ENCODE results near the gene MAP4K2. TPM values are rescaled to one million over a fixed set of nuclear protein-coding genes. Genes with fewer than 3 reads are reported as not detected.
A peak's percentile ranks its signal among the peaks of the same experiment; 100 is the strongest.
"Not testable (repeated sequence)": the region's sequence is repeated elsewhere in the genome, so short reads cannot be mapped to it uniquely, and the experiment has no call there.

The MAP4K2 gene
- total RNA-seq, 4 donors from 2014 or later: 13.6 to 20.4 (median 15.3) TPM

DNA sequence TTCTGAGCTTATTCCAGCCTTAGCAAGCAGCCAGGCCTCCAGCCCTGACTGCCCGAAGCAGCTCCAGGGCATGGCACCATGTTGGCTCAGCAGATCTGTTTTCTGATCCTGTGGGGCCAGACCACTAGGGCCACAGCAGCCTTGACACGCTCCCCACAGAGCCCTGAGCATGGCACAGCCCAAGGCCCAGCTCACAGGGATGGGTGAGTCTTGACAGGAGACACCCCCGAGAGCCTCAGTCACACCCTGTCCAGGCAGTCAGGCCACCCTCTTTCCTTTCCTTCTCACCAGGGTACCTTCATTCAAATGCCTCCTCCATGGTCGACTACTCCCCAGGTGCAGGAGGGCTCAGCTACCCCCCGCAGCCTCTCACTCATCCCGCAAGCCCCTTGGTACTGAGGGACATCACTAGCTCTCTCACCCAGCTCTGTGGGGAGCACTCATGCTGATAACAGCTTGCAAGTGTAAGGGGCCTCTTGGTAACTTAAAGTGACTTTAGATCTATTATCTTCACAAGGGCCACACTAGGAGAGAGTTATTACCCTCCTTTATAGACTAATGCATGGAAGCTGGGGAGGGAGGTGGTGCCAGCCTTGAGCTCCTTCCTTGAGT lies 45.3 kb upstream of the MAP4K2 start:
- Histone ChIP-seq H3K4me3 (no peak overlapping the region), H3K27ac (no peak overlapping the region), H3K9me3 (no peaks in the 10 kb centered on the region), H3K27me3 (no peaks in the 10 kb centered on the region), H3K36me3 (peaks cover 2% of the 10 kb centered on the region), H3K4me1 (peaks cover 65% of the 10 kb centered on the region)
- no peak for DNase-seq (ENCODE audit: low spot score in 2 of 2)
- 67% methylated on average over 4 of the region's 6 CpGs for WGBS
- no peak for TF ChIP-seq POLR2AphosphoS5 (IDR thresholded peaks at IDR 0.05)

DNA sequence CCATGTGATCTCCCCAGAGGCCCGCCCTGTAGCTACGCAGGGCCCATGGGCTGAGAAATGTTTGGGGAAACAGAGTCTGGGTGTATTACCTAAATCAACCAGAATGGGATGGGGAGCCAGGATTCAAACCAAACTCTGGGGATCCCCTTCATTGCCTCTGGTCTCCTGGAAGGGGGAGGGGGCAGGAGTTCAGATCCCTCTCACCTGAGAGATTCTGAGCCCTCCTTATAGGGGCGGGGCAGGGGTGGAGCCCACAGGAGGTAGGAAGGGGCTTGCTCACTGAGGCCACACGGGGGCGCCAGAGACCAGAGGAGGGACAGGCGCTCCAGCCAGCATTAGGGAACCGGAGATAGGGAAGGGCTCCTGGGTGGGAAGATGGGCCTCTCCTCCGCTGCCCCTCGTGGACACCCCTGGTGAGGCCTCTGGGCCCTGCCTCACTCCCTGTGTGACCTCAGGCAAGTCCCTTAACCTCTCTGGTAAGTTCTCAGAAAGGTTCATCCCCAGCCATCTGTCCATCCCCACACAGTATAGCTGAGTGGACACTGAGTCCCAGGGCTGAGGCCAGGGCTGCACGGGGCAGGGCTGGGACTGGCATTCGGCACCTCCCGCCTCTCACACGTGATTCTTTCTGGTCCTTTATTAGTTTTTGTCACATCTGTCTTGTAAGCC lies 44.1 kb upstream of the MAP4K2 start:
- no peaks in the 10 kb centered on the region for H3K36me3 ChIP-seq
- 29% methylated on average over 9 of the region's 13 CpGs for WGBS
- no peaks in the 10 kb centered on the region for H3K27me3 ChIP-seq
- peak; percentile 96 to 97 for DNase-seq (ENCODE audit: low spot score in 2 of 2)
- no peak overlapping the region for H3K4me3 ChIP-seq
- peaks cover 61% of the 10 kb centered on the region for H3K4me1 ChIP-seq
- TF ChIP-seq POLR2A (IDR thresholded peaks at IDR 0.05): no peak
- TF ChIP-seq, protein P1, sequence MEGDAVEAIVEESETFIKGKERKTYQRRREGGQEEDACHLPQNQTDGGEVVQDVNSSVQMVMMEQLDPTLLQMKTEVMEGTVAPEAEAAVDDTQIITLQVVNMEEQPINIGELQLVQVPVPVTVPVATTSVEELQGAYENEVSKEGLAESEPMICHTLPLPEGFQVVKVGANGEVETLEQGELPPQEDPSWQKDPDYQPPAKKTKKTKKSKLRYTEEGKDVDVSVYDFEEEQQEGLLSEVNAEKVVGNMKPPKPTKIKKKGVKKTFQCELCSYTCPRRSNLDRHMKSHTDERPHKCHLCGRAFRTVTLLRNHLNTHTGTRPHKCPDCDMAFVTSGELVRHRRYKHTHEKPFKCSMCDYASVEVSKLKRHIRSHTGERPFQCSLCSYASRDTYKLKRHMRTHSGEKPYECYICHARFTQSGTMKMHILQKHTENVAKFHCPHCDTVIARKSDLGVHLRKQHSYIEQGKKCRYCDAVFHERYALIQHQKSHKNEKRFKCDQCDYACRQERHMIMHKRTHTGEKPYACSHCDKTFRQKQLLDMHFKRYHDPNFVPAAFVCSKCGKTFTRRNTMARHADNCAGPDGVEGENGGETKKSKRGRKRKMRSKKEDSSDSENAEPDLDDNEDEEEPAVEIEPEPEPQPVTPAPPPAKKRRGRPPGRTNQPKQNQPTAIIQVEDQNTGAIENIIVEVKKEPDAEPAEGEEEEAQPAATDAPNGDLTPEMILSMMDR (IDR thresholded peaks at IDR 0.05): peak; percentile 97
- no peaks in the 10 kb centered on the region for H3K9me3 ChIP-seq
- no peak overlapping the region for H3K27ac ChIP-seq

DNA sequence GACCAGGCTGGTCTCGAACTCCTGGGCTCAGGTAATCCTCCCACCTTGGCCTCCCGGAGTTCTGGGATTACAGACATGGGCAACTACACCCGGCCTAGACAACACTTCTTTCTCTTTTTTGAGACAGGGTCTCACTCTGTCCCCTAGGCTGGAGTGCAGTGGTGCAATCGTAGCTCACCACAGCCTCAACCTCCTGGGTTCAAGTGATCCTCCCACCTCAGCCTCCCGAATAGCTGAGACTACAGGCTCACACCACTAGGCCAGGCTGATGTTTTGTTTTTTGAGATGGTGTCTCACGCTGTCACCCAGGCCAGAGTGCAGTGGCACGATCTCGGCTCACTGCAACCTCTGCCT lies 42.7 kb upstream of the MAP4K2 start:
- not testable (repeated sequence) for H3K27ac ChIP-seq; H3K9me3 ChIP-seq; H3K27me3 ChIP-seq; H3K4me3 ChIP-seq; H3K36me3 ChIP-seq; DNase-seq (ENCODE audit: low spot score in 2 of 2)
- 91% methylated on average over 8 of the region's 8 CpGs for WGBS
- H3K4me1 ChIP-seq: peaks cover 58% of the 10 kb centered on the region

DNA sequence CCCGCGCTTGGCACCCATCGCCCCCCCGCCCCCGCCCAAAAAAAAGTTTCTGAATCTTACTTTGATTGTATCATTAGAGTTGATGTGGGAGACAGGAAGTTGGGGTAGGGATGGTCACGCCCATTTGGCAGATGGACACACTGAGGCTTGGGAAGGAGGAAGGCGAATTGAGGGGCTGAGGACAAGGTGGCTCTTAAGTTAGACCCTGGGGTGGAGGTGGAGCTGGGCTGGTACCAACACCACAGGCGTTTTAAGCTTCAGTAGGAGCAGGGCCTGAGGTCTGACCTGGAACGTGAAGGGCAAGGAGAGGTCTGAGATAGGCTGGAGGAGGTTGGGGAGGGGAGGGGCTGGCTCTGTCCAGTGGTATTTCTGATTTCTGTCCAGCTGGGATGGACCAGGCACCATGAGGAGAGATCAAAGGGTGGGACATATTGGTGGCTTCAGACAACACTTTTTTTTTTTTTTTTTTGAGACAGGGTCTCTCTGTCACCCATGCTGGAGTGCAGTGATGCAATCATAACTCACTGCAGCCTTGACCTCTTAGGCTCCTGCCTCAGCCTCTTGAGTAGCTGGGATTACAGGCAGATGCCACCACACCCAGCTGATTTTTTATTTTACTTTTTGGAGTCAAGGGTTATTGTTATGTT lies 42.2 kb upstream of the MAP4K2 start:
- WGBS: 11% methylated on average over 9 of the region's 9 CpGs
- TF ChIP-seq, protein P1 (IDR thresholded peaks at IDR 0.05): no peak
- TF ChIP-seq POLR2A (IDR thresholded peaks at IDR 0.05) (no peak), EP300 (IDR thresholded peaks at IDR 0.05) (no peak), POLR2AphosphoS5 (IDR thresholded peaks at IDR 0.05) (no peak)
- Histone ChIP-seq H3K36me3 (peaks cover 2% of the 10 kb centered on the region), H3K27me3 (no peaks in the 10 kb centered on the region), H3K9me3 (no peaks in the 10 kb centered on the region), H3K27ac (peak overlapping the region; percentile 93), H3K4me1 (peaks cover 53% of the 10 kb centered on the region), H3K4me3 (peak overlapping the region; percentile 62)
- peak in 1 of 2 donors; percentile 68 for DNase-seq (ENCODE audit: low spot score in 2 of 2)

DNA sequence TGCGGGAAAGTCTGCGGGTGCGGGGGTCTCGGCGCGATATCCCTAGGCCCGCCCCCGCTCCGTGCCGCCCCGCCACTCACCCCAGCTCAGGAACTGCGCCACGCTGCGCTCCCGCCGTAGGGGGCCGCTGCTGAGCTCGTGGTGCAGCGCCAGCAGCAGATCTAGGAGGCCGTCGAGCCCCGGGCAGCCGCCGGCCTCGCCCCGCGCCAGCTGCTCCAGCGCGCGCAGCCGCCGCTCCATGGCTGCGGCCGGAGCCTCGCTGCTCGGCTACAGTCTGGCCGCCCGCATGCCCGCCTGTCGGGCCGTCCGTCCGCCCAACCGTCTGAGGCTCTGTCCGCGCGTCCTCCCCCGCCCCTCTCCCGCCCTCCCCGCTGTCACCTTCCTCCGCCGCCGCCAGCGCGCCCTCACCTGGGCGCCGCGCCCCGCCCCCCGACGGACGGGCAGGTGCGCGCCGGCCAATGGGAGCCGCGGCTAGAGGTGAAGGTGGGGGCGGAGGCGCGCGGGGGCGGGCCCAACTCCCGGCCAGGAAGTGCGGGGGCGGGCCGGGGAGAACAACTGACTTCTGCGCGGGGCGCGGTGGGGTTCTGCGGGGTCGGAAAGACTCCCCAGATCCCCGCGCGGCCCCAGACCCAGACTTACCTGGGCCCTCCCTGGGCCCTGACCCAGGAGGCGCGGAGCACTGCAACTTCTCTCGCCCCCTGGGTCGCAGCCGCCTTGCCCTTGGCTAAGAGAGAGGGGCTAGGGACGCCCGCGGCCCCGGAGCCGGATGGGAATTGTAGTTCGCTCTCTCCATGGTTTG lies 41.5 kb upstream of the MAP4K2 start, which contains the start of gene CDC42BPG:
Gene CDC42BPG, minus strand, starts transcription at position 324 of the 799 bp plus-strand sequence. Its CDS starts 84 bp downstream, at position 240.
- peak; percentile 80 to 83 for DNase-seq (ENCODE audit: low spot score in 2 of 2)
- Histone ChIP-seq H3K4me1 (peaks cover 45% of the 10 kb centered on the region), H3K36me3 (peaks cover 9% of the 10 kb centered on the region), H3K27ac (peak within 1 kb of the TSS; percentile 93), H3K27me3 (no peaks in the 10 kb centered on the region), H3K4me3 (peak within 1 kb of the TSS; percentile 62), H3K9me3 (no peaks in the 10 kb centered on the region)
- no peak for TF ChIP-seq EP300 (IDR thresholded peaks at IDR 0.05)
- no peak for TF ChIP-seq POLR2AphosphoS5 (IDR thresholded peaks at IDR 0.05)
- TF ChIP-seq POLR2A (IDR thresholded peaks at IDR 0.05): peak in 1 of 2 donors; percentile 25
- TF ChIP-seq, protein P1 (IDR thresholded peaks at IDR 0.05): peak; percentile 44 to 88
- 6% methylated on average over 7 of the region's 96 CpGs for WGBS

Data from suprapubic skin (tissue), 4 donors.